ENCODE results near the gene CAPN10.

CAPN10 gene

DNA sequence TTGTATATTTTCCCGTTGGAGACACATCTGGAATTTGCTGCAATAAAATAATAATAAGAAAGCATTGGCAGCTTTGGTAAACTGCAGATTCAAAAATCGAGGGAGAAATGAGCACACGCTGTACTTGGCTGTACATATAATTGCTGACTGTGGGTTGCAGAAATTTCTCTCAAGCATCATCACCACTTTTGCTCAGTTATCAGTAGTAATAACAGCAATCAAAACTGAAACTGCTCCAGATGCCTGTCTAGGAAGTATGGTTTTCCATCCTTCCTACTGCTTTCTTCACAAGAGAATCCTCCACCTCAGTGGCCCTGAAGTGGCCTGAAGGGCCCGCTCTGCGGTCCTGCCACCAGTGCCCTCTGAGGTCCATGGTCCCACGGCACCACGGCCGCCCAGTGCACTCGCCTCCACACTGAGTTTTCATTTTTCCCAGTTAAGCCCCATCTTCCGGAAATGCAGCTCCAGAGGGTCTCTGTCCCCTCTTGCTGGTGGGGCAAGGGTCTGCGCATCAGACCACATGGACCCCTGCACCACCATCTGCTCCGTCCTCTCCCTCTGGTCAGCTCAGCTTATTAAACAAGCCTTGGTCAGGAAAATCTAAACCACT is 22.5 kb upstream of the CAPN10 start:
- DNase-seq (ENCODE audit: low spot score), result no peak

DNA sequence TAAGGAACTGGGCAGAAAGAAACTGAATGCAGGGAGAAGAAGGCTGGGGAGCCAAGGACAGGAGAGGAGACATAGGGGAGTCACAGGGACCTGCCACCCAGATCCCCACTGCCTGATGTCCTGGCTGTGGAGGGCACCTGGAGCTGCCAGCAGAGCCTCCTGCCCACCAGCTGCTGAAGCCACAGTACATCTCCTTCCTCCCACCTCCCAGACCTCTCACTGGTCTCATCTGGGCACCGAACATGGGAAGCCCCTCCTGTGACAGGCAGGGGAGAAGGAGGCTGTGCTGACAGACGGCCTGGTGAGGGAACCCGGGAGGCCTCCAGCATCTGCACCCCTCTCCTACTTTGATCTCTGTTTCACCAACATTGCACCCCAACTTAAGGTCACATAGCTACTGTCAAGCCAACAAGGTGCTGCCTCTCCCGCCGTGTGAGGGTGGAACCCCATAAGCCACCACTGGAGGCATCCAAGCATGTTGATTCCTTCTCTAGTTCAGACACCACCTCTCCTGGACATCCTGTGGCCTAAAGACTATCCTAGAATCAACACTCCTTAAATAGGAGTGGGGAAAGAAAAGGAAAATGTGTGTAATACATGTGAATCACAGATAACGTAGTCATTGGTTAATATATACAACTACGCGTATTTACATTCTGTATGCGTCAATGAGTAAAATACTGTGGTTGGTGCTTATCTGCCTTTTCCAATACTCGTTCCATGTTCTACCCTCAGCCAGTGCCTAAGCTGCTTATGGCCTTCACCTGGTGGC is 21.8 kb upstream of the CAPN10 start:
- DNase-seq (ENCODE audit: low spot score), result no peak

DNA sequence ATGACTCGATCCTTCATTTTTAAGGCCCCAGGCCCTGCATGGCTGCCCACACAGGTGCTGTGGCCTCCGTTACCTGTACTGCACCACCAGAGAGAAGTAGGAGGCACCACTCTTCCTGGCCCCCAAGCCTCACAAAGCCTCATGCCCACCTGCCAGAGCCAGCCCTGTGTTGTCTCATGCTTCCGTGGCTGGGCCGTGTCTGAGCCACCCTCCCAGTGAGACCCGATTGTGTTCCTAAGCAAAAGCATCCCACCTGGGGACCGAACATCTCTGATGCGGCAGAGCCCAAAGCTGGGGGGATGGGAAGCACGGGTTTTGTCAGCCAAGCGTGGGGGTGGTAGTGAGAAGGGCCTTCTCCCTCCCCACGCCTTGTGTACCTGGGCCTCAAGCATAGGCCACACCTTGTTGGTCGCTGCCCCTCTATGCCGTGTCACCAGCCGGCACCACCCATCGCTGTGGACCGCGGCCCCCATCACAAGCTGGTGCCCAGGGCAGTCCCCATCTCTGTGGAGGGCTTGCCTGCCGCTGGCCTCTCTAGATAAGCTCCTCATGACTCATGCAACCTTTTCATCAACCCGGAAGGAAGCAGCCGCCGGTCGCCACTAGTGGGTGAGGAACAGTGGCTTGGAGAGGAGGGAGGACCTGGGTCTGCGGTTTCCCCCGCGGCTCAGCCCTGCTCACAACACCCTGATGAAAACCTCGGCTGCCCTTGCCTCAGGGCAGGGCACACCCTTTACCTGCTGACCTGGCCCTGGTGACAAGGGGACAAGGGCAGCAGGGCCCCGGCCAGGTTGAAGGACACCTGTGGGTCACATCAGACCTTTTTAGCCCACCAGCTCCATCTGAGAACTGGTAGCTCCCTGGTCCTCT is 21.0 kb upstream of the CAPN10 start:
- no peak for DNase-seq (ENCODE audit: low spot score)

DNA sequence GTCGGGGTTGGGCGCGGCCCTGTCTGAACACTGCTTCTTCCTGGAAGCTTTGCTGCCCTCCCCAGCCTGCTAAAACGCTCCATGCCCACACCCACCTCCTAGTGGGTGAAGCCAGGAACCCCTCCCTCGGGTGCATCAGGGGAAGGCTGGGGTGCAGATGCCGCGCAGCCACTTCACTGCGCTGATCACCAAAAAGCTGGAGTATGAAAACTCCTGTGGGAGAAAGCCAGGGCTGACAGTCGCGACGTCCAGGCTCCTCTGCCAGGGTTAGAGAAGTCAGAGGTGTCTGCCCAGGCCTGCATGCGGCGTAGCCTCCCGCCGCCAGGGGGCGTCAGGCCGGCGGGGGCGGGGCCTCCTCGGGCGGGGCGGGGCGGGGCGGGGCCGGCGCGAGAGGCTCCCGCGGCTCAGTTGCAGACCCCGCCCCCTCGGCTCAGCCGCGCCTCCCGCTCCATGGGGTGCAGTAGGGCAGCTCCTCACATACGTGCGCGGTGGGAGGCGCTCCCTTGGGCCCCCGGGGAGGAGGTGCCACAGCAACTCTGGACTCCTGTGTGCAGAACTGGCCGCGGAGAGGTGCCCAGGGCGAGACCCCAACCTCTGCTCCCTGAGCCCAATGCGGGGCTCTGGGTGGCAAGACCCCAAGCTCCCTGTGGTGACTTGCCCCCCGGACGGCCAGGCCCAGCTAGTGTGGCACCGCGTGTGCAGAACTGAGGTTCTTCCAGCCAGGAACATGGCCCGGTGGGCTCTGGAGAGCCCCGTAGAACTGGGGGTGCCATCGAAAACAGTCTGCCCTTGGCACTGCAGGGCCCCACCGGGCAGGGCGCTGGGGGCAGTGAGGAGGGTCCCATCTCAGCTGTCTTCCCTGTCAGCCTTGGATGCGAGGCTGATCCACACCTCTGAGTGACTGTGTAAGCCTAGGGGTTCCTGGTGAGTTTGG is 20.1 kb upstream of the CAPN10 start:
- peak; percentile 85 for DNase-seq (ENCODE audit: low spot score)

DNA sequence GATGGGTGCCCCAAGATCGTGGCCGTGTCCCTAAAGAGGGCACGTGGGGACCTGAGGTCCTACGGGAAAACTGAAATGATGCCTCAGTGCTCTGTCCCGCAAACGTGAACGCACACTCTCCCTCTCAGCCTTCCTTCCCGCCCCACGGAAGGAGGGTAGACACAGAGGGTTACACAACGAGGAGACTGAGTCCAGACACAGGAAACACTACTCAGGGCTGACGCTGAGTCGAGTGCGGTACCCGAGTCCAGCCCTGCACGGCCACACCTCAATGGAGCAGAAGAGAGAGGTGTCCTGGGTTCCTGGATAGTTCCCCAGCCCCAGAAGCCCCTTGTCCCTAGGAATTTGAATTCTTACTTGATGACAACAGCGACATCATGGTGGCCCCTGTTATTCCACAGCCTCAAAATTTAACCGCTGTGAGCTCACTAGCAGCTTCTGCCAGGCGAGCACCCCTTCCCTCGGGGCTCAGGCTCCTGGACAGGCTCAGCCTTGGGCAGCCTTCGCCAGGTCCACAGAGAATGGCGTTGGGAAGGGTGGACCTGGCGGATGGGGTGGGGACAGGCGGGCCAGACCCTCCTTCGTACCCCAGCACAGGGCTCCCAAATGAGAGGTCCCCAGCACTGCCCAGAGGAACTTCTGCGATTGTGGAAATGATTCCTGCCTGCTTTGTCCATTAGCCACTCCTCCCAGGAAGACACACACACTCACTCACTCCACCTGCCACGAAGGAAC is 19.2 kb upstream of the CAPN10 start:
- no peak for DNase-seq (ENCODE audit: low spot score)

DNA sequence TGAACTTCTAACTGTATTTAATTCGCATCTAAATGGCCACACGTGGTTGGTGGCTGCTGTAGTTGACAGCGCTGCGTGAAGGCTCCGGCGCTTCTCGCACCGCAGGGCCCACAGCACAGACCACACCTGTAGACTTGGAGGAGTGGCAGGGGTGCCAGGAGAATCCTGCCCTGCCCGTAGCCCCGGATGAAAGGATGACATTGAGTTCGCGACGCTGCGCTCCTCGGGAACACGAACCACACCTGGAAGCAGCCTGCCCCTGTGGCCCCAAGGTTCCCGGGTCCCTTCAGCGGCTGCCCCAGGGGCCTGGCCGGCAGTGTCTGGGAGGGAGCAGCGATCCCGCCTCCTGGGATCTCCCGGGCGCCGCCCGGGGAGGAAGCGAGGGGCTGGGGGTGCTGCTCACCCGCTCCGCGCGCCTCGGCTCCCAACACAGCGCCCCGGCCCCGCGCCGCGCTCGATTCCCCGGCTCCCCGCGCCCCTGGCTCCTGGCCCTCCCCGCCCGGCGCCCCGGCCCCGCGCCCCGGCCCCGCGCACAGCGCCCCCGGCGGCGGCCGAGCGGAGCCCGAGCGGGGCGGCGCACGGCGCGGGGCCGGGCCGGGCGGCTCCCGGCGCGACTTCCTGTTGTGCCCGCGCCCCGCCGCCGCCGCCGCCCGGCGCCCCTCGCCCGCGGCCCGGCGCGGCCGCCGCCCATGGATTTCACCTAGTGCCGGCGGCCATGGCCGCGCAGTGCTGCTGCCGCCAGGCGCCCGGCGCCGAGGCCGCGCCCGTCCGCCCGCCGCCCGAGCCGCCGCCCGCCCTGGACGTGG is 18.5 kb upstream of the CAPN10 start, which contains the start of gene RNPEPL1:
Gene RNPEPL1, plus strand, starts transcription at position 613 of the 806 bp plus-strand sequence. Its CDS starts 103 bp downstream, at position 716.
- DNase-seq (ENCODE audit: low spot score), result peak; percentile 50

DNA sequence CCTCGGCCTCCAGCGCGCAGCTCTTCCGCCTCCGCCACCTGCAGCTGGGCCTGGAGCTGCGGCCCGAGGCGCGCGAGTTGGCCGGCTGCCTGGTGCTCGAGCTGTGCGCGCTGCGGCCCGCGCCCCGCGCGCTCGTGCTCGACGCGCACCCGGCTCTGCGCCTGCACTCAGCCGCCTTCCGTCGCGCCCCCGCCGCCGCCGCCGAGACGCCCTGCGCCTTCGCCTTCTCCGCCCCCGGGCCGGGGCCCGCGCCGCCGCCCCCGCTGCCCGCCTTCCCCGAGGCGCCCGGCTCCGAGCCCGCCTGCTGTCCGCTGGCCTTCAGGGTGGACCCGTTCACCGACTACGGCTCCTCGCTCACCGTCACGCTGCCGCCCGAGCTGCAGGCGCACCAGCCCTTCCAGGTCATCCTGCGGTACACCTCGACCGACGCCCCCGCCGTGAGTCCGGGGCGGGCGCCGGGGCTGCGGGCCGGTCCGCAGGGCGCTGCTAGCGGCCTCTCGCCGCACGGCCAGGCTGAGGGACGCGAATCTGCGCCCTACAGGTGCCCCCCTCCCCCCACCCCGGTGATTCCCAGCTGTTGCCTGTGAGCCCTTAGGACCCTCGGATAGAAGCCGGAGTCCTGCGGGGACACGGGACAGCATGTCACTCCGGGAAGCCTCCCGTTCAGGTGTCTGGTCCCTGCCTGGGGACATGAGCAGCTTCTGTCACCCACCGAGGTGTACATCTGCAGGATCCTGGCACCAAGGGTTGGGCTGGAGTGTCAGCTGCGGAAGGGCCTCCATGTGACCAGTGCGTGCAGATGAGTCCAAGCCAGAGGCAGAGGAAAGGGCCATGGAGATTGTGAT is 17.6 kb upstream of the CAPN10 start:
- DNase-seq (ENCODE audit: low spot score), result peak; percentile 67

DNA sequence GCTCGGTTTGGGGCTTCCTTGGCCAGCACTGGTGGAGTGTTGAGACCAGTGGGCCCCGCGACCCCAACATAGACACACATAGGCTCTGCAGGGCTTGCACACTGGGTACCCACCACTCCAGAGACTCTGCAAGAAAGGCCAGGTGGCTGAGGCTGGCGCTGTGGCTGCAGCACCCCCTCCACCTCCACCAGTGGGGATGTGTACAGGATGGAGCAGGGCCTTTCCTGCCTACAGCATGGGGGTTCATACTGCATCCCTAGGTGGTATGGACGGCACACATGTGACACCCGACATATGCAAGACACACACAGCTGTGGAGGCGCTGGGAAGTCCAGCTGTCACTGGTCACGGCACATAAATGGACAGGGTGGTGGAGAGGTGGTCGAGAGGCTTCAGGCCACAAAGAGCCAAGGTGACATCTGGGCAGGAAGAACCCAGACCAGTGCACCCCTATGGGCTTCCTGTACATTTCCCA is 17.0 kb upstream of the CAPN10 start:
- no peak for DNase-seq (ENCODE audit: low spot score)

DNA sequence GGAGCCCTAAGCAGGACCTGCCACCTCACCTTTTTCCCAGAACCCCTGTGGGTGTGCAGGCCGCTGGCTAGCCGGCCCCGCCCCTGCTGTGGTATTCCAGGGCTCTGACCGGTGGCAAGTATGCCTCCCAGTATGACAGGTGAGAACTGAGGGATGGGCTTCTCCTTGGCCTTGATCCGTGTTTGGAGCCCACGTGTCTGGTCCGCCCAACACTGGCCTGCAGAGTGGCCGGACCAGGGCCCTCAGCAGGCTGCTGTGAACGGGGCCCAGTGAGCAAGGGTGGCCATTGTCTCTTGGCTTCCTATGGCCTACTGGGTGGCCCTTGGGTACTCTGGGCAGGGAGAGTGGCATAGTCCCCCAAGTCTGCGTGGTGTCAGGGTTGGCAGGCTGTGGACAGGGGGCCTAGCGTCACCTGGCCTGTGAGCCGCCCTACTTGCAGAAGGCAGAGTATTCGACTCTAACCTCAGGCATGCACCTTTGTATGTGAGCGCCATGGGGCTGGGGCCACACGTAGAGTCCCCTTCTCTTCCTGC is 16.5 kb upstream of the CAPN10 start:
- no peak for DNase-seq (ENCODE audit: low spot score)

DNA sequence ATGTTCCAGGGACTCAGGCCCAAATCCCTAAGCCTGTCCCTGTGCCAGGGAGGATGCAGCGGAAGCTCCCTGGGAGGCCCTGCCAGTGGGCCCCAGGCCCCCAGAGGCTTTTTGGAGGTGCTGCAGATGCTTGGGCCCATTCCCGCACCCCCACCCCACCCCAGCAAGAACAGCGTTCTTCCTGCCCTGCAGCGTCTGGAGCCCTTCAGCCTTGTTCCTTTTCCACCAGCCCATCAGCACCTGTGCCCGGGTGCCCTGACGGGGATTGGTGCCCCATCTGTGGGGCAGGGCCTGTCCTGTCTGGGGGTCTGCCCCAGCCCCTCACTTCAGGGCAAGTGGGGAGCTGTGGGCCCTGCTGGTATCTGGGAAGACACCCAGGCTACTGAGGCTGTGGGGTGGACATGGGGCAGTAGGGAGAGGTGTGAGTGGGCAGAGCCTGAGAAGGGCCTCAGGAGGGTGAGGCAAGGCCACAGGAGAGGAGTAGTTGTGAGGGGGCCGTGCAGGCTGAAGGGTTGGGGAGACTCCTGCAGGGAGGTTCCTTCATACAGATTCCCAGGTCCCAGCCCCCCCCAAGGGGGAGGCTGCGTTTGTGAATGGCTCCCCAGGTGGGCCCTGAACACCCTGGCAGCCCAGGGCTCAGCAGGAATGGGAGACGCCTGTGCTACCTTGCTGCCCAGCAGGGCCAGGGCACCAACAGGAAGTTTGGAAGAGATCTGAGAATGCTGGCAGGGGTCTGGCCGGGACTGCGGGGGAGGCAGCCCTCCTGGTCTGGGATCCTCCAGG is 15.8 kb upstream of the CAPN10 start:
- no peak for DNase-seq (ENCODE audit: low spot score)

DNA sequence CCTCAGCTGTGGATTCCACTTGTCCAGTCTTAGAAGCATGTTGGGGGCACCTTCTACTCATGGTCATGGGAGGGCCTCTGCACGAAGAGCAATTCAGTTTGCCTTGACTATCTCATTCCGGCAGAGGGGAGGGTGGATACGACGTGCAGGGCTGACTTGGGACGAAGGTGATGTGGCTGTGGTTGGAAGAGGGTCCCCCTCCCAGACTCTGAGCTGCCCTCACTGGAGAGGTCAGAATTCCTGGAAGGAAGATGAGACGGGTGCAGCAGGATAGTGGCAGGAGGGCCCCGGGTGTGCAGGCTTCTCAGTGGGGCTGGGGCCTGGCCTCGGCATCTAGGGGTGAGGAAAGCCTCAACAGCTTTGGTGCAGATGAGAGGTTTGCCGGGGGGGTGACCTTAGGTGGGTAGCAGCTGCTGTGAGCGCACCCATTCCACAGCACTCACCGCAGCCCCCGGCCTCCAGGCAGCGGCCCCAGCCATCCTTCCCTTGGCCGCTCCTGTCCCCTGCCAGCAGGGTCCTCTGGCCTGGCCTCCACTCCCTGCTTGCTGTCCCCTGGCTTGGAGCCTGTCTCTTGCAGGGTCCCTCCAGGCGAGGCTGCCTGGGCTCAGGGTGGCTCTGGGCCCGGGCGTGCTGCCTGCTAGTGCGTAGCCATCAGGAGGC is 15.1 kb upstream of the CAPN10 start:
- DNase-seq (ENCODE audit: low spot score), result no peak

DNA sequence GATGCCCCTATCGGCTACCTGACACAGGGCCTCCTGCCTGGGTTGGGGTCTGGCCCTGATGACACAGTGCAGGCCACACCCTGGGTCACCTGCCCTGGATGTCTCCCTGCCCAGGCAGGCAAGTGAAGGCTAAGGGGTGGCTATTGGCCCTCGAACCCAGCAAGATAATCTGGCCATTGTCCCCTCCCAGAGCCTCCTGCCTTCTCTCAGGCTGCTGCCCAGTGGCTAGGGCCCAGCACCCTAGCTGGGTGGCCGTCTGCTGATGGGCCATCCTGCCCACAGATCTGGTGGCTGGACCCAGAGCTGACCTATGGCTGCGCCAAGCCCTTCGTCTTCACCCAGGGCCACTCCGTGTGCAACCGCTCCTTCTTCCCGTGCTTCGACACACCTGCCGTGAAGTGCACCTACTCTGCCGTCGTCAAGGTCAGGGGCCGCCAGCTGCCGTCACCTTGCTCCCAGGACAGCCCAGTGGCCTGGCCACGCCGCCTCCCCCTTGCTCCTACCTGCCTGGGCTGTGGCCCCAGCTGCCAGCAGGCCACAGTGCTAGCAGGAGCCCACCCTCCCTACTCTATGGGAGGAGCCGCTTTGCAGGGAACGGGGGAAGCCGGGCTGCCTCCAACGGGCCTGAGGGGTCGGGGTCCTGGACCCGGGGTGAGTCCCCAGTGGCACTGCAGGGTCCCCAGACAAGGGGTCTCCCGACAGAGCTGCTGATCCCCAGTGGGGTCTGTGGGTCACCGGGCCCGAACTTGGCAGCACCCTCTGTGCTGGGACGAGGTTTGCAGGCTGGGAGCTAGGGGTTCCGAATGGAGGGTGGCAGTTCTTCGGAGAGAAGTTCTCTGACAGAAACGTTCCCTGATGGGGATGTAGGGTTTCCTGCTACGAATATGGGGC is 14.1 kb upstream of the CAPN10 start:
- no peak for DNase-seq (ENCODE audit: low spot score)

DNA sequence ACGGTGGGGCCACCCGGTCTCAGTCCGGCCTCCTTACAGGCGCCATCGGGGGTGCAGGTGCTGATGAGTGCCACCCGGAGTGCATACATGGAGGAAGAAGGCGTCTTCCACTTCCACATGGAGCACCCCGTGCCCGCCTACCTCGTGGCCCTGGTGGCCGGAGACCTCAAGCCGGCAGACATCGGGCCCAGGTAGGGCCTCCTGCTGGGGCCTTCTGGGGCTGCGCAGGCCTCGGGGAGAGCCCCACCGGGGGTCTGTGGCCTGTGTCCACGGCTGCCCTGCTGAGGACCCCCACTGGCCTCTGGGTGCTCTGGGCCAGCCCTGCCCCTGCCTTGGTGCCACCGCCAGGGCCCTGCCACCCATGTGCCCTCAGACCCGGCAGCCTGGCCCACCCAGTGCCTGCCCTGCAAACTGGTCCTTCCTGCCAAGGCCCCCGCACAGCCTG is 13.4 kb upstream of the CAPN10 start:
- no peak for DNase-seq (ENCODE audit: low spot score)

DNA sequence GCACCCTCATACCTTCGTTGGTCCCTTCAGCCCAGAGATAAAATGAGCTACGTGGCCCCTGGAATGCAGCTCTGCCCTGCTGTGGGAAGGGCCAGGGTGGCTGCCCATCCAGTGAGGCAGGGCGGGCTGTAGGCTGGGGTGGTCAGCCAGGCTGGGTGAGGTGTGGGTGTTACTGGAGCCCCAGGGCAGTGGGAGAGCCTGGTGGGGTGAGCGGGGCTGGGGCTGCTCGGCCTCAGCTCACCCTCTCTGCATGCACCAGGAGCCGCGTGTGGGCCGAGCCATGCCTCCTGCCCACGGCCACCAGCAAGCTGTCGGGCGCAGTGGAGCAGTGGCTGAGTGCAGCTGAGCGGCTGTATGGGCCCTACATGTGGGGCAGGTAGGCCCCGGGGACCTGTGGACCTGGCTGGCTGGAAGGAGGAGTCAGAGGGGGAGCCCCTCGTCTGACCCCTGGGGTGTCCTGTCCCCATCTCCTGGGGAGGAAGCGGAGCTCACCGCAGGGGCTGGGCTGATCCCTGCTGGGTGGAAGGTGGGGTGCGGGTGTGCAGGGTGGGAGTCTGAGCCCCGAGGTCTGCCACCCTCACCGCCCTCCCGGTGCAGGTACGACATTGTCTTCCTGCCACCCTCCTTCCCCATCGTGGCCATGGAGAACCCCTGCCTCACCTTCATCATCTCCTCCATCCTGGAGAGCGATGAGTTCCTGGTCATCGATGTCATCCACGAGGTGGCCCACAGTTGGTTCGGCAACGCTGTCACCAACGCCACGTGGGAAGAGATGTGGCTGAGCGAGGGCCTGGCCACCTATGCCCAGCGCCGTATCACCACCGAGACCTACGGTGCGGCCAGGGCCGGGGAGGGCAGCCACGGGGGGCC is 12.8 kb upstream of the CAPN10 start:
- DNase-seq (ENCODE audit: low spot score), result no peak

DNA sequence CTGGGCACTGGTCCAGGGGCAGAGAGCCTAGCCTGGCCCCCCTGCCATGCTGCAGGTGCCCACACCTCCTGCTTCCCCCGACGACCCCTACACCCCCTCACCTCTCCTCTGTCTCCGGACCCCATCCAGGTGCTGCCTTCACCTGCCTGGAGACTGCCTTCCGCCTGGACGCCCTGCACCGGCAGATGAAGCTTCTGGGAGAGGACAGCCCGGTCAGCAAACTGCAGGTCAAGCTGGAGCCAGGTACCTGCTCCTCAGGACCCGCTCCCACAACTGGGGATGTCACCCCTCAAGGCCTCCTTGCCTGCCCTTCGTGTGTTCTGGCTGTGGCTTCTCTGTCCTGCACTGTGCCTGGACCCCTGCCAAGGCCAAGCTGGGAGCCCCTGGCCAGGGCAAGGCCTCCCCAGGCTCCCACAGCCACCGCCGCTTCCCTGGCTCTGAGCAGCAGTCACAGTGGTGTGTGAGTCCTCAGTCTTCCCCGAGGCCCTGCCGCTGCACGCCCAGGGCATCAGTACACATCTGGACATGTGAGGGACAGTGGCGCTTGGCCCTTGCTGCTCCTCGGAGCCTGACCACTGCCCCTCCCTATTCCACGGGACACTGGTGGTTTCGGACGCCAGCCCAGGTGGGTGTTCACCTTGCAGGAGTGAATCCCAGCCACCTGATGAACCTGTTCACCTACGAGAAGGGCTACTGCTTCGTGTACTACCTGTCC is 12.0 kb upstream of the CAPN10 start:
- no peak for DNase-seq (ENCODE audit: low spot score)

Measured in germinal center (tissue), 1 donor.